Gastroesophageal sphincter (tissue), 3 donors: Measurements from ENCODE around the gene CCNY.
"Not testable (repeated sequence)": the region's sequence is repeated elsewhere in the genome, so short reads cannot be mapped to it uniquely, and the experiment has no call there.

ENCODE experiments used
- POLR2A ChIP-seq, 2 donors: fragments of 450-650 bp; IDR thresholded peaks; one replicate each; pipeline ENCODE4 v1.6.1; 2017; ENCODE audit warnings: antibody characterized with exemption in 2 of 2, mild to moderate bottlenecking in 2 of 2, moderate library complexity in 1 of 2
- TF ChIP-seq, protein P1 (sequence below), 4 experiments: fragments of 200-600 bp in 2 of 4; fragments of 450-650 bp in 2 of 4; sonication (generic) in 1 of 4; IDR thresholded peaks; one replicate each; pipeline ENCODE4 v1.5.1; 2017 to 2019; ENCODE audit warnings: antibody characterized with exemption in 4 of 4, mild to moderate bottlenecking in 2 of 4, moderate library complexity in 2 of 4

DNA sequence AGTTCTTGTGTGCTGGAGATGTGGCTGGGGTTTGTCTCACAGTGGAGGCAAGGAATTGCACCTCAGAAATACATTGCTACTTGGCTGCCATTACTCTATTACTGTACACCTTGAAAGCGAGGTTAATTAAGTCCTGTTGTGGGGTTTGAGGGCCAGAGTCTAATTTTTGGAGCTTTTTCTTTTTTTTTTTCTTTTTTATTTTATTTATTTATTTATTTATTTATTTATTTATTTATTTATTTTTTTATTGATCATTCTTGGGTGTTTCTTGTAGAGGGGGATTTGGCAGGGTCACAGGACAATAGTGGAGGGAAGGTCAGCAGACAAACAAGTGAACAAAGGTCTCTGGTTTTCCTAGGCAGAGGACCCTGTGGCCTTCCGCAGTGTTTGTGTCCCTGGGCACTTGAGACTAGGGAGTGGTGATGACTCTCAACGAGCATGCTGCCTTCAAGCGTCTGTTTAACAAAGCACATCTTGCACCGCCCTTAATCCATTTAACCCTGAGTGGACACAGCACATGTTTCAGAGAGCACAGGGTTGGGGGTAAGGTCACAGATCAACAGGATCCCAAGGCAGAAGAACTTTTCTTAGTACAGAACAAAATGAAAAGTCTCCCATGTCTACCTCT, 69.8 kb downstream of the CCNY start:
- not testable (repeated sequence) for TF ChIP-seq POLR2A (IDR thresholded peaks at IDR 0.05)
- TF ChIP-seq, protein P1, sequence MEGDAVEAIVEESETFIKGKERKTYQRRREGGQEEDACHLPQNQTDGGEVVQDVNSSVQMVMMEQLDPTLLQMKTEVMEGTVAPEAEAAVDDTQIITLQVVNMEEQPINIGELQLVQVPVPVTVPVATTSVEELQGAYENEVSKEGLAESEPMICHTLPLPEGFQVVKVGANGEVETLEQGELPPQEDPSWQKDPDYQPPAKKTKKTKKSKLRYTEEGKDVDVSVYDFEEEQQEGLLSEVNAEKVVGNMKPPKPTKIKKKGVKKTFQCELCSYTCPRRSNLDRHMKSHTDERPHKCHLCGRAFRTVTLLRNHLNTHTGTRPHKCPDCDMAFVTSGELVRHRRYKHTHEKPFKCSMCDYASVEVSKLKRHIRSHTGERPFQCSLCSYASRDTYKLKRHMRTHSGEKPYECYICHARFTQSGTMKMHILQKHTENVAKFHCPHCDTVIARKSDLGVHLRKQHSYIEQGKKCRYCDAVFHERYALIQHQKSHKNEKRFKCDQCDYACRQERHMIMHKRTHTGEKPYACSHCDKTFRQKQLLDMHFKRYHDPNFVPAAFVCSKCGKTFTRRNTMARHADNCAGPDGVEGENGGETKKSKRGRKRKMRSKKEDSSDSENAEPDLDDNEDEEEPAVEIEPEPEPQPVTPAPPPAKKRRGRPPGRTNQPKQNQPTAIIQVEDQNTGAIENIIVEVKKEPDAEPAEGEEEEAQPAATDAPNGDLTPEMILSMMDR (IDR thresholded peaks at IDR 0.05) = not testable (repeated sequence)
